ENCODE measurements around the gene HES1. TPM values are rescaled to one million over a fixed set of nuclear protein-coding genes. Genes with fewer than 3 reads are reported as not detected.

The HES1 gene
- total and polyA plus RNA-seq, 10 of the 15 experiments (the other 5 are each of a cell fraction or from before 2014, with no cell fraction given) = 0.46 to 5.3 (median 2.3) TPM

DNA sequence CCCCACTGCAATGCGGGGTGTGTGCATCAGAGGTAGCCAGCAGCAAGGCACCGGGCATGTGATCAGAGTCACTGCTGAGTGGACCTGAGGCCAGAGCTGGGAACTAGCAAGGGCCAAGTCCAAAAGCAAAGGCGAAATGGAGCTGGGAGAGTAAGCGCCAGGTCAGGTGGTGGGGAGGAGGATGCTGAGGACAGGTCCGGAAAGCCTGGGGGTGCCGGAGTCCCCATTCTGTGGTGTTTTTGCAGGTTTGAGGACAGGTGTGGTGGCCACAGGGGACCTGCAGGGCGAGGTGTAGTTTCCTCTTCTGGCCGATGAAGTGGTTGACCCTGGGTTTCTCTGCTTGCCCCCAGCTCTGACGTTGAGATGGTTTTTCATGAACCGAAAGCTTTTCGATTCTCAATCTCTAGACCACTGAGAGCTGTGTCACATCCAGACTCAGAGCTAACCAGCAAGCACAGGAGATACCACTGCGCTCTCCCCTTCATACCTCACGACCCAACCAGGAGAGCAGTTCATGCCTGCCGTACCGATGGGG is 35.0 kb upstream of the HES1 start (continued):
- no peak for TF ChIP-seq E2F8 (IDR thresholded peaks at IDR 0.05; ENCODE audit: low read depth, partially characterized antibody)

GRCh38 chr3:194101592-194102432 is 34.1 kb upstream of the HES1 start:
- Histone ChIP-seq H3K4me2 (ENCODE audit: control insufficient read depth, insufficient read depth) (peak overlapping the region; percentile 73), H4K20me1 (ENCODE audit: control insufficient read depth, insufficient read depth) (peaks cover 2% of the 10 kb centered on the region; the same call in 1 of the 2 replicates), H2AFZ (ENCODE audit: control insufficient read depth, low read depth, low read length) (no peak overlapping the region), H3K36me3 (ENCODE audit: control insufficient read depth in 2 of 2, insufficient read depth in 2 of 2, low read length in 1 of 2) (no peaks in the 10 kb centered on the region), H3K79me2 (ENCODE audit: control insufficient read depth, insufficient read depth, low read length) (no peaks in the 10 kb centered on the region), H3K9ac (ENCODE audit: control insufficient read depth, insufficient read depth, low read length) (no peak overlapping the region), H3K9me3 (replicated peaks; ENCODE audit: control insufficient read depth, insufficient read depth, low read length) (no peaks in the 10 kb centered on the region), H3K27me3 (replicated peaks in 1 of 2; ENCODE audit: control insufficient read depth in 2 of 2, insufficient read depth in 2 of 2, low read length in 1 of 2) (peaks cover 3 to 13% of the 10 kb centered on the region in 2 experiments), H3K27ac (ENCODE audit: control insufficient read depth, insufficient read depth) (no peak overlapping the region), H3K4me1 (ENCODE audit: control insufficient read depth, insufficient read depth, low read length) (peaks cover 43% of the 10 kb centered on the region), H3K4me3 (no peak overlapping the region; the same call in 1 of the 2 replicates)
- POLR2A ChIA-PET = no interaction called here
- 38% methylated on average over 7 of the region's 7 CpGs for WGBS (ENCODE audit: insufficient coverage, insufficient replicate concordance, low lambda C conversion rate, missing lambda C conversion rate)
- CTCF ChIA-PET = interaction anchor here (0.9 to 1.5 kb wide), 3 partner anchors 10 to 43 kb away, joined by 3 to 4 read pairs (median 3); no protein-coding TSS in a partner anchor
- in situ Hi-C loops (cut with MboI) = no loop called here
- DNase-seq (ENCODE audit: low read depth, low spot score) (no peak), FAIRE-seq (no peak), ATAC-seq (peak; percentile 44)
- no TSS peak for BruUV-seq (replicated peaks)
- intact Hi-C loops (cut with micrococcal nuclease; ENCODE audit: unreplicated experiment) = loop anchor here (1.0 kb wide), 2 partner anchors 29 to 99 kb away; no protein-coding TSS in a partner anchor
- RAD21 ChIA-PET (ENCODE audit: unreplicated experiment) = interaction anchor here (0.9 to 1.9 kb wide), 6 partner anchors 29 to 214 kb away, joined by 3 to 24 read pairs (median 4); no protein-coding TSS in a partner anchor
- SMC1A ChIA-PET (ENCODE audit: uncharacterized antibody, unreplicated experiment) = interaction anchor here (1.0 to 2.3 kb wide), 9 partner anchors 11 to 214 kb away, joined by 3 to 23 read pairs (median 4); no protein-coding TSS in a partner anchor
- TF ChIP-seq CEBPZ (IDR thresholded peaks at IDR 0.05; ENCODE audit: low read depth, low read length) = no peak
- TF ChIP-seq, protein P1, sequence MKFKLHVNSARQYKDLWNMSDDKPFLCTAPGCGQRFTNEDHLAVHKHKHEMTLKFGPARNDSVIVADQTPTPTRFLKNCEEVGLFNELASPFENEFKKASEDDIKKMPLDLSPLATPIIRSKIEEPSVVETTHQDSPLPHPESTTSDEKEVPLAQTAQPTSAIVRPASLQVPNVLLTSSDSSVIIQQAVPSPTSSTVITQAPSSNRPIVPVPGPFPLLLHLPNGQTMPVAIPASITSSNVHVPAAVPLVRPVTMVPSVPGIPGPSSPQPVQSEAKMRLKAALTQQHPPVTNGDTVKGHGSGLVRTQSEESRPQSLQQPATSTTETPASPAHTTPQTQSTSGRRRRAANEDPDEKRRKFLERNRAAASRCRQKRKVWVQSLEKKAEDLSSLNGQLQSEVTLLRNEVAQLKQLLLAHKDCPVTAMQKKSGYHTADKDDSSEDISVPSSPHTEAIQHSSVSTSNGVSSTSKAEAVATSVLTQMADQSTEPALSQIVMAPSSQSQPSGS (IDR thresholded peaks at IDR 0.05; ENCODE audit: low read length) = 0 out of 2 replicates have a peak, but pooled peaks have one; percentile 4
- TF ChIP-seq, protein P2, sequence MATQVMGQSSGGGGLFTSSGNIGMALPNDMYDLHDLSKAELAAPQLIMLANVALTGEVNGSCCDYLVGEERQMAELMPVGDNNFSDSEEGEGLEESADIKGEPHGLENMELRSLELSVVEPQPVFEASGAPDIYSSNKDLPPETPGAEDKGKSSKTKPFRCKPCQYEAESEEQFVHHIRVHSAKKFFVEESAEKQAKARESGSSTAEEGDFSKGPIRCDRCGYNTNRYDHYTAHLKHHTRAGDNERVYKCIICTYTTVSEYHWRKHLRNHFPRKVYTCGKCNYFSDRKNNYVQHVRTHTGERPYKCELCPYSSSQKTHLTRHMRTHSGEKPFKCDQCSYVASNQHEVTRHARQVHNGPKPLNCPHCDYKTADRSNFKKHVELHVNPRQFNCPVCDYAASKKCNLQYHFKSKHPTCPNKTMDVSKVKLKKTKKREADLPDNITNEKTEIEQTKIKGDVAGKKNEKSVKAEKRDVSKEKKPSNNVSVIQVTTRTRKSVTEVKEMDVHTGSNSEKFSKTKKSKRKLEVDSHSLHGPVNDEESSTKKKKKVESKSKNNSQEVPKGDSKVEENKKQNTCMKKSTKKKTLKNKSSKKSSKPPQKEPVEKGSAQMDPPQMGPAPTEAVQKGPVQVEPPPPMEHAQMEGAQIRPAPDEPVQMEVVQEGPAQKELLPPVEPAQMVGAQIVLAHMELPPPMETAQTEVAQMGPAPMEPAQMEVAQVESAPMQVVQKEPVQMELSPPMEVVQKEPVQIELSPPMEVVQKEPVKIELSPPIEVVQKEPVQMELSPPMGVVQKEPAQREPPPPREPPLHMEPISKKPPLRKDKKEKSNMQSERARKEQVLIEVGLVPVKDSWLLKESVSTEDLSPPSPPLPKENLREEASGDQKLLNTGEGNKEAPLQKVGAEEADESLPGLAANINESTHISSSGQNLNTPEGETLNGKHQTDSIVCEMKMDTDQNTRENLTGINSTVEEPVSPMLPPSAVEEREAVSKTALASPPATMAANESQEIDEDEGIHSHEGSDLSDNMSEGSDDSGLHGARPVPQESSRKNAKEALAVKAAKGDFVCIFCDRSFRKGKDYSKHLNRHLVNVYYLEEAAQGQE (IDR thresholded peaks at IDR 0.05; ENCODE audit: low read depth, low read length) = peak; percentile 52; the same call in 1 of the 2 replicates

All from GM12878 (cell line).